A172 (cell line): Measurements from ENCODE around the gene EMP2. TPM values are rescaled to one million over a fixed set of nuclear protein-coding genes. Genes with fewer than 3 reads are reported as not detected.
"Not testable (repeated sequence)": the region's sequence is repeated elsewhere in the genome, so short reads cannot be mapped to it uniquely, and the experiment has no call there.

ENCODE experiments used
- DNase-seq: peaks from one replicate; pipeline ENCODE4 v3.0.0-alpha.2; 2015; ENCODE audit warnings: low spot score
- total RNA-seq: library from RNA; depleted of rRNA; stranded (reverse); fragments of >200 nt; shearing (Covaris generic); gene quantifications from 2 replicates; pipeline ENCODE4 v1.2.3, GENCODE V29; 2014; rRNA removed

Gene EMP2
- 11.6 and 12.3 TPM in 2 replicates for total RNA-seq

- peak; percentile 55 for DNase-seq
These were observed at the start of gene EMP2 for GRCh38 chr16:10579965-10580882. TSS of gene EMP2 (minus strand) at chr16:10580598. CDS start at chr16:10547617, 32,981 bp downstream.

DNA sequence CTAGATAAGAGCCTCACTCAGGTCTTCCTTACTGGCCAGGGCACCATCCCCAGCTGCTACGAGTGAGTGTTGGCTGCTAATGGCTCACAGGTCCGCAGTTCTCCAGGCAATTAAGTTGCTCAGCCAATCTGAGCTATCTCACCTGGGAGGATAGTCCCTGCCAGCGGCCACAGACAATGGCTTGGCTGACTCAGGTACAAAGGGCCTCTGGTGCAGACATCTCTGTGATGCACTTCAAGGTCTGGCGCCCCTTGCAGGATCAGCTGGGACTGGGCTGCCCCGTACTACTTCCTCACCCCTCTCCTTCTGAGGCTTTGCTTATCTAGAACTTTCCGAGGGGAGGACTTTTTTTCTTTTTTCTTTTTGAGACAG, 49.2 kb upstream of the EMP2 start:
- DNase-seq = no peak

DNA sequence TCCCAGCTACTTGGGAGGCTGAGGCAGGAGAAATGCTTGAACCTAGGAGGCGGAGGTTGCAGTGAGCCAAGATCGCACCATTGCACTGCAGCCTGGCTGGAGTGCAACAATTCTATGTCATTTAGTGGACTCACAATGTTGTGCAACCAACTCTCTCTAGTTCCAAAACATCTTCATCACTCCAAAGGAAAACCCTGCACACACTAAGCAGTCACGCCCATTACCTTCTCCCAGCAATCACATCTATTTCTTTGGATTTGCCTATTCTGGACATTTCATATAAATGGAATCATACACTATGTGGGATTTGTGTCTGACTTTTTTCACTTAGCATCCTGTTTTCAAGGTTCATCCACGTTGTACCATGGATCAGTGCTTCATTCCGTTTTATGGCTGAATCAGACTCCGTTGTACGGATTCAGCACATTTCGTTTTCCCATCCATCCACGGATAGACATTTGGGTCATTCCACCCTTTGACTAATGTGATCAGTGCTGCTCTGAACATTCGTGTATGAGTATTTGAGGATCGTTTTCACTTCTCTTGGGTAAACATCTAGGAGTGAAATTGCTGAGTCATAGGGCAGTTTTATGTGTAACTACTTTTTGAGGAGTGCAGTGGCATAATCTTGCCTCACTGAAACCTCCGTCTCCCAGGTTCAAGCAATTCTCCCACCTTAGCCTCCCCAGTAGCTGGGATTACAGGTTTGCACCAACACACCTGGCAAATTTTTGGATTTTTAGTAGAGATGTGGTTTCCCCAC, 45.4 kb upstream of the EMP2 start:
- DNase-seq = peak; percentile 17

- DNase-seq = no peak
These were observed 44.1 kb upstream of the EMP2 start for GRCh38 chr16:10624527-10624926.

DNA sequence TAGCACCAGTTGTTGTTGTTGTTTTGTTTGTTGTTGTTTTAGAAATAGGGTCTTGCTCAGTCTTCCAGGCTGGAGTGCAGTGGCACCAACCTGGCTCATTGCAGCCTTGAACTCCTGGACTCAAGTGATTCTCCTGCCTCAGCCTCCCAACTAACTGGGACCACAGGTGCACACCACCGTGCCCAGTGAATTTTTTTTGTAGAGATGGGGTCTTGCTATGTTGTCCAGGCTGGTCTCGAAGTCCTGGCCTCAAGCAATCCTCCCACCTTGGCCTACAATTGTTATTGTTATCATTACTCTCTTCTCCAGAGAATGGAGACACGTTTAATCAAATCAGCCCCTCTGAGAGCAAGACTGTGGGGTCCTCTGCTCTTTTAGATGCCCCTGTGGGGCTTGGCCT, 42.7 kb upstream of the EMP2 start:
- DNase-seq = no peak

DNA sequence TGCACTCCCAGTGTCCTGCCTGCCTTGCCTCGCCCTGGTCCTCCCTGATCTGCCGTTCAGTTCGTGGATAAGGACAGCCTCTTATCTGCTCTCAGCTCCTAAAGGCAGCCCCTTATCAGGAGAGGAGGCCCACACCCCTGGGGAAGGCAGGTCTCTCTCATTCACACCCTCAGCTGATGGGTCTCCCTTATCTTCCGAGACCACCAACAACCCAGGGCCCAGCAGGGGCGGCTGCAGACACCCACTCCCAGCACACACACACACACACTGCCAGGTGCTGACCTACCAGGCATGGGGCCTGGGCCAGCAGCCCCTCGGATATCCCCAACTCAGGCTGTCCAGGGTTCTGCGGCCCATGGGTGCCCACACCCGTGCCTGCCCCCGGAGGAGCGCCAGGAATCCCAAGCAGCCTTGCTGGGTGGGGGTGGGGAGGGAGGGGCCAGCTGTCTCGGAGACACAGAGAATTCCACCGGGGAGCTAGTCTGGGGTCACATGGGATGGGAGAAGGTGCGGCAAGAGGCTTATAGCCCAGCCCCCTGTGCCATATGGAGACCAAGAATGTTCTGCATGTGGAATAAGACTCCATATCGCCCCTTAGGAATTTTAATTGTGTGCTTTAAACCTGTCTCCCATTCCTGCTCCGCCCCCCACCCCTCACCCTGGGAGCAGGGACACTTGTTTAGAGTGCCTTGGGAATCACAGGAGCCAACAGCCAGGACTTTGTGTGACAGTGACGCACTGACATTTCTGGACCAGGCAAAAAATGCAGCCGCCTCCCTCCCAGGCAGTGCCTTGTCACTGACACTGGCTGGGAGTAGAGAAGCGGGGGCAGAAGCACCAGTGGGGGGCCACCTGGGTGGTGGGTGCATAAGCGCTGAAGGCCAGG, 41.9 kb upstream of the EMP2 start:
- no peak for DNase-seq

GRCh38 chr16:10621216-10621949, 41.0 kb upstream of the EMP2 start:
- not testable (repeated sequence) for DNase-seq

DNA sequence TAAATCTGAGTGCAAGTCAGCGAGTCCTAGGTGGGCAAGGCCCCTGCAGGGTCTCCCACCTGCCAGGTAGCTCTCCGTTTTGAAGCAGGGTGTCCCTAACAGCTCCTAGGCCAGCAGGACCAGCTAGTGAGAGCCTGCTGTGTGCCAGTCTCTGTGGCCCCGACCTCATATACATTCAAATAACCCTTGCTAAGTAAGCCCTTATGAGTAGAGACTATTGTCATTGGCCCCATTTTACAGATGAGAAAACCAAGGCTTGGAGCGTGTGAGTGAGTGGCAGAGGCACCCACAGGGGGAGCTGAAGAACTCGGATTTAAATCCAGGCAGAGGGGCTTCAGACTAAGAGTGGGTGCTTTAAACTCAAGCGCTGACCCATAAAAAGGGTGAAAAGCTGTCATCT, 39.7 kb upstream of the EMP2 start:
- no peak for DNase-seq

- no peak for DNase-seq
These were observed 39.0 kb upstream of the EMP2 start for GRCh38 chr16:10619271-10619849.

DNA sequence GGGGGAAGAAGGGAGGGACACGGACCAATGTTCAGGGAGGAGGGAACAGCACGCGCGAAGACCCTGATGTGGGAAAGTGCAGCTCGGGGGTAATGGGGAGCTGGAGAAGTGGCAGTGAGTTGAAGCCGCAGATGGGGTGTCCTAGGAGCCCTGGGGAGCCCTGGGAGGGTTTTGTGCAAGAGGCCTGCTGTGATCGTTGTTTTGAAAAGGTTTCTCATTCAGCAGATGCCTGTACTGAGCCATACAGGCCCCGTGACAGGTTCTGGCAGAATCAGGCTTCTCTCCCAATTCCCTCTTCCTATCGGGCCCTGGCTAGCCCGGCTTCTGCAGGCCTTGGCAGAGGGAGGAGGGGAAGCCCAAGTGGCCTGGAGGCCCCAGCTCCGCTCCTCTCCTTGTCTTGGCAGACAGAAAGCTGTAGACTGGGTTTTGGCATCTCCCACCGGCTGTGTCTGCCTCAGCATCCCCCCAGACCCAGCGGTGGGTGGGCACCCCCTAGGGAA, 38.4 kb upstream of the EMP2 start:
- no peak for DNase-seq

DNA sequence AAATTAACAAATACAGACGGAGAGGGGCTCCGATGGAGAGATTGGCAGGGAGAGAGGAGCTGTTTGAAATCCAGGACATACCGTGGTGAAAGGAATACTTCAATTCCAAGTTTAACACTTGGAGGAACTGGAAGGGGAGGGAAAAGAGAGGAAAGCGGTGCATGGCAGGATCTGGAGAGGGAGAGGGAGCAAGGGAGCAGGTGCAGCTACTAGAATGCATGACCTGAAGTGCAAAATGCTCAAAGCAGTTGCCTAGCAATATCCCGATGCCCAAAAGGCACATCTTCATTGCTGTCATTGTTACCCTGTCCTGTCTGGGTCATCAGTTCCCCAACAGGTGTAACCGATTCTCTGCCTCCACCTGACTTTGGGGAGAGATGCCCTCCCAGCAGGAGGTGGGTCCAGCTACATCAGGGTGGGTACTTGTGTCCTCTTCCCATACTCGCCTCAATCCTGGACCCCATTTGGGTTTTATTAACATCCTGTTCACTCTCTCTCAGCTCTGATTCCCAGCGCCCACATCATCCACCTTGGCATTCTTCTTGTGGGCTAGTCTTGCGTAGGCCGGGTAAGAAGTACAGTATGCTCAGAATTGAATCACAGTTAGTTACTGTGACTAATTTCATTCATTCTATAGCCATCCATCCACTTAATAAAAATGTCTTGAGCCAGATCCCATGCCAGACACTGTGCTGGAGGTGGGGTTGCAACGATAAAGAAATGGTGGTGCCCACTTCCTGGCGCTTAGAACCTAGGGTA, 37.4 kb upstream of the EMP2 start:
- no peak for DNase-seq

- peak; percentile 65 for DNase-seq
These were observed 36.6 kb upstream of the EMP2 start for GRCh38 chr16:10616756-10617640.

- no peak for DNase-seq
These were observed 36.0 kb upstream of the EMP2 start for GRCh38 chr16:10616419-10616755.

- no peak for DNase-seq
These were observed 34.3 kb upstream of the EMP2 start for GRCh38 chr16:10614685-10615084.

DNA sequence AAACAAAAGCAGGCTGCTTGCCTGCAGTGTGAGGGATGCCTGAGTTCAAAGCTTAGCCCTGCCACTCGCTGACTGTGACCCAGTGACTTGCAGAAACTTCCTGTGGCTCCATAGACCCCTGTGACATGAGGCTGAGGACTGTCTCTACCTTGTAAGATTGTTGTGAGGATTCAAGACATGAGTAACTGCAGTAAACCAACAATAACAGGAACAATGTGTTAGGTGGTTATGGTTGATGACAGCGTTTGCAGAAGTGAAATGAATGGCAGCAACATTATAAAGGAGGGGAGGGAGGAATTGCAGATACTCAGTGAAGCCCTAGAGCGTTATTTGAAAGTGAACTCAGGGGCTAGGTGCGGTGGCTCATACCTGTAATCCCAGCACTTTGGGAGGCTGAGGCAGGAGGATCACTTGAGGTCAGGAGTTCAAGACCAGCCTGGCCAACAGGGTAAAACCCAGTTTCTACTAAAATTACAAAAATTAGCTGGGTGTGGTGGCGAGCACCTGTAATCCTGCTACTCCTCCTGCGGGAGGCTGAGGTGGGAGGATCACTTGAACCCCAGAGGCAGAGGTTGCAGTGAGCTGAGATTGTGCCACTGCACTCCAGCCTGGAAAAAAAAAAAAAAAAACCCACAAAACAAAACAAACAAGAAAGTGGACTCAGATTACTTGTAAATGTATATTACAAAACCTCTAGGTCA, 33.5 kb upstream of the EMP2 start:
- no peak for DNase-seq

DNA sequence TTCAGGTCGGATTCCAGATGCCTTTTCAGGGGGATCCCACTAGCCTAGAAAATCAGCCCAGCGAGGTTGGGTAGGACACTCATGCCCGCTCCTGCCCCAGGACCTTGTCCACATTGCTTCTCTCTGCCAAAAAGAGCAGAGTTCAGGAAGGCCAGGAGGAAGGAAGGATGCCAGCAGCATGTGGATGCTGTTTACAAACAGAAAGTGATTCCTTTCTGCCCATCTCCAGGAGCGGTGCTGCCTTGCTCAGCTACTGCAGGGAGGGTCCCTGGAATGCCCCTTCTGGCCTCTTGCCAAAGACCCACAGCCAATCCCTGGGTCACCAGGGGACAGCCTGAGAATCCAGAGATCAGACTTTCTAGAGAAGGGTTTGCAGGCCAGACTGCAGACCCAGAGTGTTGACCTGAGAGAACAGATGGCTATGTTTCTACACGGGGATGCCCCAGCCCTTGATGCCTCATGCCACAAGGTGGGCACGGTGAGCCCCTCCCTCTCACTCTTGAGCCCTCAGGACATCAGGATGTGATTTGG, 32.3 kb upstream of the EMP2 start:
- DNase-seq = no peak

DNA sequence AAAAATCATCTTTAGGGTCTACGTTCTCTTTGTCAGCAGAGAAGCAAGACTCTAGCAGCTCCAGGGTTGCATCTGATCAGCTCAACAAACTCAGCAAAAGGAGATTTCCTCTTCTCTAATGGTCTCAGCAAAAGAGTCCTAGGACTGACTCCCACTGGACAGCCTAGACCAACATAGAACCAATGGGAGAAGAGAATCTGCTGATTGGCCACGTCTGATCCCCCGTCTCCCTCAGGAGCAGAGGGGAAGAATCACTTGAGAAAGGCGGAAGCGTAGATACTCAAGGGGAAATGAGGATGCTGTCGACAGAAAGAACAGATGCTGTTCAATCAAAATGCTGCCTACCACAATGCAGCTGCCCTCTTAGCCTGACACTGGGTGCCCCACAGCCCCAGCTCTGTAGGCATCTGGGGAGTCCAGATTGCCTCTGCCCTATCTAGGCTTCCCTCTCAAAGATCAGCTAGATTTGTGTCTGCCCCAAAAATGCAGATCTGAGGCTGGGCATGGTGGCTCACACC, 31.5 kb upstream of the EMP2 start:
- no peak for DNase-seq
